ENCODE measurements around the gene HELB.

HELB gene

GRCh38 chr12:66301944-66302826 lies at the start of gene HELB:
TSS of gene HELB (plus strand) at chr12:66302493. CDS start at chr12:66302604, 111 bp downstream.
- peak; percentile 97 to 98 for DNase-seq (ENCODE audit: low read depth in 2 of 2)

- DNase-seq (ENCODE audit: low read depth in 2 of 2): no peak
Observed at GRCh38 chr12:66252771-66253170, 49.5 kb upstream of the HELB start.

- DNase-seq (ENCODE audit: low read depth in 2 of 2): no peak
Observed at GRCh38 chr12:66255737-66256136, 46.6 kb upstream of the HELB start.

DNA sequence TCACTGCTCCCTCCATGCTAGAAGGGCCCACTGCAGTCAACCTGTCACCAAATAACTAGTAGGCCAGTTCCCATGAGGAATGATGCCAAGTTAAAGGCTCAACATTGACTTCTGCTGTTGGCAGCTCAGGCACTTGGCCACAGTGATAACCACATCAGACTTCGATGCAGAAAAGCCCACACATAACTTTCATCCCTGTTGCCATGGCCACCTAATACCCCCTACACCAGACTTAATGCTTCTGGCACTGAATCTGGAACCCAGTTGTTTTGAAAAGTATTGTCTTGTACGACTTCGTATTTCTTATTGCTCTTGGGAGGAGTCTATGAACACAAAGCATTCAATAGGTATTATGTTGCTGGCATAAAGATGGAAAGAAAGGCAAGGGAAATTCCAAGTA lies 44.3 kb upstream of the HELB start:
- no peak for DNase-seq (ENCODE audit: low read depth in 2 of 2)

DNA sequence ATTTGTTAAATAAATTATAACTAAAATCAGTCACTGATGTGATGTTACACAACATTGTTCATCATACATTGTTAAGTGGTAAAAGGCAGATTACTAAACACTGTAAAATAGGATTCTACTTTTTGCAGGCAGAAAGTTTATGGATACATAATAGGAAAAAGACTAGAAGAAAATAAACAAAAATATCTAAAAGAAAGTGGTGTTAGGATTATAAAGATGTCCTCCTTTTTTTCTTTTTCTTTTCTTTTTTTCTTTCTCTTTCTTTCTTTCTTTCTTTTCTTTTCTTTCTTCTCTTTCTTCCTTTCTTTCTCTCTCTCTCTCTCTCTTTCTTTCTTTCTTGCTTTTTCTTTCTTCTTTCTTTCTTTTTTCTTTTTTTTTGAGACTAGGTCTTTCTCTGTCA lies 39.6 kb upstream of the HELB start:
- DNase-seq (ENCODE audit: low read depth in 2 of 2): no peak

DNA sequence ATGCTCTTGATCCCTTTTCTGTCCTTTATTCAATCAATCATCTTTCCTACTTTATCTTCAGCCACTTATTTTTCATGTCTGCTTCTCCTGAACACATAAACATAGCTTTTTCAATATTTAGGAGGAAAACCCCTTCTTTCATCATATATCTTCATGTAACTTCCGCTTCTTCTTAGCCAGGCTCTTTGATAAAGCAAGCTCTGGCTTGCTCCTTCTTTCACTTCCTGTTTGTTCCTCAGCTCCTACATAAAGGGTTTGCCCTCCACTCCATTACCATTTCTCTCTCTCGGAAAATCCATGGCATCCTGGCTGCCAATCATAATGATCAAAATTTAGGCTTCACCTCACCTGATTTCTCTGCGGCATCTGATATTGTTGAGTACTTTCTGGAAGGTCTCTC lies 33.7 kb upstream of the HELB start:
- DNase-seq (ENCODE audit: low read depth in 2 of 2): no peak

- DNase-seq (ENCODE audit: low read depth in 2 of 2): no peak
Observed at GRCh38 chr12:66269142-66269541, 33.2 kb upstream of the HELB start.

- DNase-seq (ENCODE audit: low read depth in 2 of 2): no peak
Observed at GRCh38 chr12:66269757-66270383, 32.4 kb upstream of the HELB start.

DNA sequence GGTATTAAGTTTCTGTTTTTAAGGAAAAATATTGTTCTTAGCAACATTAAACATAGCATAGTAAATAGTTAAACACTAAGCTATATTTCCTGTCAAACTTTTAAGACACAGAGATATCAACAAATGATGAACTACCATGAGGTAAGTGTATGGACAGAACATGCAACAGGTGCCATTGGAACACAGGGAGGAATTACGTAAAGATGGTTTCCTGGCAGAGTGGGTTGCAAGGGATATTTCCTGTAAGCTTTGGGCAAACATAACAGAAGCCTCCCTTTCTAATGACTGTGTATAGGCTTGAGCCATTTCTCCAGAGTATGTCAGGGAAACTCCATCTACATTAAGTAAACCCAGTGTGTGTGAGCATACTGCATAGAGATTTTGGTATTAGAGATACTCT lies 31.7 kb upstream of the HELB start:
- no peak for DNase-seq (ENCODE audit: low read depth in 2 of 2)

DNA sequence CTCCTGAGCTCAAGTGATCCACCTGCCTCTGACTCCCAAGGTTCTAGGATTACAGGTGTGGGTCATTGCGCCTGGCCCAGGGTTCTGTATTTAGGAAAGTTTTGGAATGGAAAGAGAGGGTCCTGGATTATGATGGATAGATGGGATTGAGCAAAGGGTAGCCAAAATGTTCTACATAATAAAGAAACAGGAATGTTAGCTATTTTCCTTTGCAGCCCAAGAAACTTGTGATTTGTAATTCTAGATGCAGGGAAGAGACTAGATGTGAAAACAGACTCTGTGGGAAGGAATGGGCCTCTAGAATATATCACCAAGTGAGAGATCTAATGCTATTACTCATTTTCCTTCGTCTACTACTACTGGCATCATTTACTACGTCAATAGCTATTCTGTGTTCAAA lies 29.6 kb upstream of the HELB start:
- no peak for DNase-seq (ENCODE audit: low read depth in 2 of 2)

DNA sequence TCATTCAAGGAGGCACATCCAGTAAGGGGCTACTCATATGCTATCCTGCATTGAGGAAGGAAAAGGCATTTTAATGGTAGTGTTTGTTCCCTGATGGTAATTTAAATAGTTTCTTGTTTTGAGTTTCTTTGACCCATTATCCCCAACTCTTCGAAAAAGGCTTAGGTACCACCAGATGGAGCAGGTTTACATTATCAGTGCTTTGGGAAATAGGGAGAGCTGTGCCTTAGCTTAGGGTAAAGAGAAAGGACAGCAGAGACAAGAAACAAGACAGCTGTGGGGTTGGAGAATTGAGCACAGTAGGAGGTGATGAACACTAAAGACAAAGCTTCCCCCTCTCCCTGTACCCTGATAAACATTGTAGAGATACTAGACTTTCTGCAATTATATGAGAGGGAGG lies 29.1 kb upstream of the HELB start:
- no peak for DNase-seq (ENCODE audit: low read depth in 2 of 2)

GRCh38 chr12:66275040-66275439 lies 27.3 kb upstream of the HELB start:
- DNase-seq (ENCODE audit: low read depth in 2 of 2): no peak

DNA sequence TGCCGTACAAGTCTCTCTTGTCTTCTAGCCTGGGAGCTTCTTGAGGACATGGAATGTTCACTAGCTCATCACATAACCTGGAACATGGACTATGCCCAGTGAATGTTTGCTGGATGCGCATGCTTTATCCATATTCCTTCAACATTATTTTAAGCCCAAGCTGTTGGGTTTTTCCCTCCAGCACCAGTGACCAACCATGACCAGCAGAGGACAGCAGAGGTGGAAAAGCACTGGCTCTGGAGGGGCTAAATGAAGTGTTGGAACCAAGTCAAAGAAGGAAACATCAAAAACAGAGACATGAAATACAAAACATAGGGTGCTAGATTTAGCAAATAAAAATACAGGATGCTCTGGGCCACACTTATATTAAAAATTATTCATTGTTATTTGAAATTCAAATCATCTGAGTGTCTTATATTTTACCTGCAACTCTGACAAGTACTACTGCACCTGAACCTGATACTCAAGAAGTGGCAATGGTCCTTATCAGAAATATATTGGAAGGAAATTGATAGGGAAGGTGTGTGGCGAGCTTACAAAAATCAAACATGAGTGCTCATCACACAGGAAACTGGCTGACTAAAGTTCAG lies 23.1 kb upstream of the HELB start:
- no peak for DNase-seq (ENCODE audit: low read depth in 2 of 2)

- DNase-seq (ENCODE audit: low read depth in 2 of 2): no peak
Observed at GRCh38 chr12:66280561-66280960, 21.7 kb upstream of the HELB start.

DNA sequence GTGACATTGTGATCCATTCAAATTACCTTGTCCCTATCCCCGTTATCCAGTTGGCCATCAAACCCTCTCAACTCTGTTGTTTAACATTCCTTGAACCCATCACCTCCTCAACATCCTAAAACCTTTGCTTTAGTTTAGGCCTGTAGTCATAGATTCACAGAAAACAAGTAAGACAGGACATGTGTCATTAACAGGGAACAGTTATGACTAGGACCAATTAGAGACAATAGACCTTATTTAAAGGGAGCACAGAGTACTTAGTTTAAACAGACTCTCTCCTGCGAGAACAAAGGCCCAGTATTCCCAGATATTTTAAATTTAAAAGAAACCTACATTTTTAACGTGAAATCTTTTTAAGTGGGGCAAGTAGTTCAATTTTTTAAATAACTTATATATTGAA lies 20.0 kb upstream of the HELB start:
- DNase-seq (ENCODE audit: low read depth in 2 of 2): no peak

DNA sequence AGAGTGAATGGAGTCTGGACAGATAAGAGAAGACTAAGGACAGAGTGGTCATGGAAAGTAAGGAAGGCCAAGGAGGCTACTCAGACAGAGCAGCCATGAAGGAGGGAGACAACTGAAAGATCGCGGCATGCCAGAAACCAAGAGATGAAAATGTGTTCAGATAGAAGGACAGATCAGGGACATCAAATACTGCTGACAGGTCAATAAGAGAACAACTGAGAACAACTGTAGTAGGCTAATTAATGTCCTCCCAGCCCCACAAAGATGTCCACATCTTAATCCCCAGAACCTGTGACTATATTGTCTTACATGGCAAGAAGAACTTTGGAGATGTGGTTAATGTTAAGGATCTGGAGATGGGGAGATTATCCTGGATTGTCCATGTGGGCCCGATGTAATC lies 15.0 kb upstream of the HELB start:
- DNase-seq (ENCODE audit: low read depth in 2 of 2): no peak

- DNase-seq (ENCODE audit: low read depth in 2 of 2): peak in 1 of 2 donors; percentile 26
Observed at GRCh38 chr12:66288121-66288520, 14.2 kb upstream of the HELB start.

- DNase-seq (ENCODE audit: low read depth in 2 of 2): no peak
Observed at GRCh38 chr12:66289485-66289884, 12.8 kb upstream of the HELB start.

GRCh38 chr12:66290716-66291200 lies 11.5 kb upstream of the HELB start:
- DNase-seq (ENCODE audit: low read depth in 2 of 2): no peak

GRCh38 chr12:66296176-66296683 lies 6.1 kb upstream of the HELB start:
- DNase-seq (ENCODE audit: low read depth in 2 of 2): no peak

DNA sequence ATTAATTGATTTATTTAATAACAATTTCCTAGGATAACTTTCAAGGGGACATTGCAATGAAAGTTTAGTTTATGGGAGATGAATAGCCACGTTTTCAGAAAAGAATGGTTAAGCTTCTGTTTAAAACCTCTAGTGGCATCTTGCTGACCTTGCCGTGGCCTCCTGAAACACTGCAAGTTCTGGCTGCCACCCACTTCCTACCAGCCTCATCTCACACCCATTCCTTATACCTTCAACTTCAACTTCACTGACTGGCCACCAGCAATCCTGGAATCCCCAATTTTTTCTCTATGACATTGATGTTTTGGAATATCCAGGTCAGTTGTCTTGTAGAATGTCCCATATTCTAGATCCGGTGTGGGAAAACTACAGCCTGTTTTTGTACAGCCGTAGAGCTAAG lies 5.2 kb upstream of the HELB start:
- no peak for DNase-seq (ENCODE audit: low read depth in 2 of 2)

DNA sequence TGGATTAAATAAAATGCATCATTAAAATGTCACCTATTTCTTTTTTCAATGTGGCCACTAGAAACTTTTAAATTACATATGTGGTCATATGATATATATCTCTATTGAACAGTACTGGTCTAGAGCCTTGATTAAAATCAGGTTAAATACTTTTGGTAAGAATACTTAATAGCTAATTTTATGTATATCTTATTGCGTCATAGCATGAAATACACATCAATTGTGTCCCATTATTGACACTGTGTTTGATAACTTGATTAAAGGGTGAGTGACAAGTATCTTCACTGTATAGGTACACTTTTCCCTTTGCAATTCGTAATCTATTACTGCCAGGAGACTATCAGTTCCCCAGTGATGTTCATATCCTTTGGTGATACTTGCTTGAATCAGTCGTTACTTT lies 4.4 kb upstream of the HELB start:
- DNase-seq (ENCODE audit: low read depth in 2 of 2): no peak

DNA sequence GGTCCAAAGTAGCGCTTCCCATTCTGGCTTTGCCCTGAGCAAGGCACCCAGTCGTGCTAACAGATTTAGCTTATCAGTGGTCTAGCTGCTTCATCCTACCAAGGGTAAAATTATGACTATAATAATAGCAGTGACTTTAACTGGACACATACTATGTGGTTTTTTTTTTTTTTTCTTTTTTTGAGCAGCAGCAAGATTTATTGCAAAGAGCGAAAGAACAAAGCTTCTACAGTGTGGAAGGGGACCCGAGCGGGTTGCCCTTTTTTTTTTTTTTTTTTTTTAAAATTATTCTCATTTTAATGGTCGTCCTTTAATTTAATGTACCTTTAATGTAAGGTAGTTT lies 505 bp downstream of the HELB start:
- DNase-seq (ENCODE audit: low read depth in 2 of 2): no peak

All from activated CD4-positive, alpha-beta T cell treated with anti-CD3 and anti-CD28 coated beads for 24 hours (primary cell).